ENCODE results near the gene HBA1. TPM values are rescaled to one million over a fixed set of nuclear protein-coding genes. Genes with fewer than 3 reads are reported as not detected.

HBA1 gene
- total and polyA plus RNA-seq, 2 of the 8 experiments (the other 6 are each of a cell fraction or from before 2014, with no cell fraction given), result 2.3 TPM

- Histone ChIP-seq H2BK12ac (ENCODE audit: low read depth, low read length) (no peak overlapping the region), H3K18ac (ENCODE audit: extremely low read depth, low read length) (no peak overlapping the region), H2AK5ac (ENCODE audit: low read depth, low read length) (no peak overlapping the region), H4K20me1 (replicated peaks in 1 of 2; ENCODE audit: control insufficient read depth in 1 of 2, insufficient read depth in 2 of 2, low read length in 2 of 2) (no peaks in the 10 kb centered on the region), H2BK15ac (ENCODE audit: low read length) (no peak overlapping the region), H3K4ac (replicated peaks; ENCODE audit: insufficient read length, low read depth, low read length) (no peak overlapping the region), H3K27ac (ENCODE audit: low read depth, low read length) (no peak overlapping the region), H3K14ac (ENCODE audit: insufficient read length) (no peak overlapping the region), H2BK20ac (ENCODE audit: low read length) (no peak overlapping the region), H3K79me2 (ENCODE audit: control insufficient read depth in 1 of 2, insufficient read depth in 2 of 2, low read length in 2 of 2) (peaks cover 0 to 6% of the 10 kb centered on the region in 2 experiments; a peak in 1 of 4 replicates), H3K79me1 (ENCODE audit: low read depth, low read length) (peaks cover 2% of the 10 kb centered on the region; the same call in 1 of the 2 replicates), H3K4me2 (ENCODE audit: insufficient read depth in 1 of 2, low read depth in 2 of 2, low read length in 2 of 2) (no peak overlapping the region), H3K27me3 (replicated peaks in 1 of 4; ENCODE audit: control insufficient read depth in 3 of 4, extremely low read depth in 1 of 4, insufficient read depth in 3 of 4, low read length in 3 of 4) (no peaks in the 10 kb centered on the region), H2BK120ac (replicated peaks; ENCODE audit: low read depth, low read length) (no peak overlapping the region), H4K5ac (ENCODE audit: insufficient read length, low read depth, low read length) (no peak overlapping the region), H3K56ac (replicated peaks; ENCODE audit: insufficient read length, low read depth, low read length) (no peak overlapping the region), H3K9me3 (ENCODE audit: insufficient read depth in 2 of 2, low read depth in 1 of 2, low read length in 1 of 2) (no peaks in the 10 kb centered on the region), H3K23ac (ENCODE audit: insufficient read length) (no peak overlapping the region), H3K36me3 (ENCODE audit: control insufficient read depth in 2 of 4, insufficient read depth in 4 of 4, low read length in 3 of 4) (no peaks in the 10 kb centered on the region), H3K4me3 (ENCODE audit: extremely low read depth in 1 of 4, insufficient read depth in 2 of 4, low read depth in 3 of 4, low read length in 4 of 4) (no peak overlapping the region), H3K4me1 (replicated peaks in 1 of 4; ENCODE audit: control insufficient read depth in 3 of 4, insufficient read depth in 4 of 4, low read length in 3 of 4) (no peaks in the 10 kb centered on the region; a peak in 2 of 7 replicates), H4K8ac (ENCODE audit: extremely low read depth, insufficient read depth, low read length) (no peak overlapping the region), H2BK5ac (ENCODE audit: low read depth, low read length) (no peak overlapping the region), H3K9ac (replicated peaks in 1 of 4; ENCODE audit: extremely low read depth in 1 of 4, low read depth in 3 of 4, low read length in 3 of 4) (no peak overlapping the region), H4K91ac (replicated peaks; ENCODE audit: insufficient read length, low read length) (no peak overlapping the region), H2AFZ (ENCODE audit: low read length) (no peak overlapping the region), H3K23me2 (ENCODE audit: low read depth, low read length) (no peaks in the 10 kb centered on the region)
- ChIA-PET POLR2A (ENCODE audit: partially characterized antibody) (interaction anchor here (0.7 to 1.4 kb wide), 4 partner anchors 11 to 88 kb away, joined by 3 read pairs; partner anchors contain the start of genes HBQ1, POLR3K and SNRNP25), CTCF (ENCODE audit: partially characterized antibody) (interaction anchor here (1.0 to 1.4 kb wide), 5 partner anchors 19 to 74 kb away, joined by 3 to 5 read pairs (median 4); no protein-coding TSS in a partner anchor)
- DNase-seq (ENCODE audit: low read depth in 1 of 2, low spot score in 2 of 2) (no peak), FAIRE-seq (no peak)
- WGBS, 2 experiments (ENCODE audit: extremely low coverage in 1 of 2, insufficient coverage in 1 of 2, insufficient read length in 1 of 2, insufficient replicate concordance in 2 of 2, low coverage in 1 of 2, low lambda C conversion rate in 2 of 2, missing lambda C conversion rate in 1 of 2), result 75% methylated on average over 10 of the region's 10 CpGs; no CpG with 5 or more reads in 1 of the 2 experiments
- TF ChIP-seq TEAD4 (IDR thresholded peaks at IDR 0.05; ENCODE audit: low read depth, low read length) (peak; percentile 45; the same call in 1 of the 2 replicates), KDM1A (IDR thresholded peaks at IDR 0.05; ENCODE audit: borderline replicate concordance, low read length) (peak; percentile 43; the same call in 1 of the 2 replicates), SAP30 (IDR thresholded peaks at IDR 0.05; ENCODE audit: insufficient read depth, insufficient replicate concordance, low read length) (no peak)
These were observed 36.2 kb upstream of the HBA1 start for GRCh38 chr16:140175-140857.
